ENCODE measurements around the gene DHX35.
"Not testable (repeated sequence)": the region's sequence is repeated elsewhere in the genome, so short reads cannot be mapped to it uniquely, and the experiment has no call there.

Gene DHX35

GRCh38 chr20:38940644-38941043, 21.5 kb upstream of the DHX35 start:
- no peak for DNase-seq (ENCODE audit: low read depth)

GRCh38 chr20:38941726-38942389, 20.3 kb upstream of the DHX35 start:
- DNase-seq (ENCODE audit: low read depth): no peak

GRCh38 chr20:38945012-38945411, 17.1 kb upstream of the DHX35 start:
- DNase-seq (ENCODE audit: low read depth): no peak

GRCh38 chr20:38946836-38947235, 15.3 kb upstream of the DHX35 start:
- no peak for DNase-seq (ENCODE audit: low read depth)

- DNase-seq (ENCODE audit: low read depth): no peak
Measured at GRCh38 chr20:38947931-38948362, 14.2 kb upstream of the DHX35 start.

- no peak for DNase-seq (ENCODE audit: low read depth)
Measured at GRCh38 chr20:38950254-38950653, 11.9 kb upstream of the DHX35 start.

GRCh38 chr20:38951611-38952010, 10.5 kb upstream of the DHX35 start:
- DNase-seq (ENCODE audit: low read depth): no peak

GRCh38 chr20:38952153-38952552, 10.0 kb upstream of the DHX35 start:
- no peak for DNase-seq (ENCODE audit: low read depth)

GRCh38 chr20:38953630-38954340, 8.4 kb upstream of the DHX35 start:
- DNase-seq (ENCODE audit: low read depth): no peak

- no peak for DNase-seq (ENCODE audit: low read depth)
Measured at GRCh38 chr20:38957235-38957876, 4.8 kb upstream of the DHX35 start.

GRCh38 chr20:38957915-38958485, 4.1 kb upstream of the DHX35 start:
- DNase-seq (ENCODE audit: low read depth): no peak

- DNase-seq (ENCODE audit: low read depth): not testable (repeated sequence)
Measured at GRCh38 chr20:38960187-38960687, 1.9 kb upstream of the DHX35 start.

GRCh38 chr20:38961530-38962043, 557 bp upstream of the DHX35 start:
- peak; percentile 27 for DNase-seq (ENCODE audit: low read depth)

GRCh38 chr20:38962928-38963401, 821 bp downstream of the DHX35 start:
- DNase-seq (ENCODE audit: low read depth): no peak

GRCh38 chr20:38963745-38964144, 1.6 kb downstream of the DHX35 start:
- no peak for DNase-seq (ENCODE audit: low read depth)

- no peak for DNase-seq (ENCODE audit: low read depth)
Measured at GRCh38 chr20:38965264-38965663, 3.1 kb downstream of the DHX35 start.

GRCh38 chr20:38968090-38968489, 5.9 kb downstream of the DHX35 start:
- DNase-seq (ENCODE audit: low read depth): no peak

- DNase-seq (ENCODE audit: low read depth): no peak
Measured at GRCh38 chr20:38969708-38970107, 7.6 kb downstream of the DHX35 start.

GRCh38 chr20:38970302-38970701, 8.2 kb downstream of the DHX35 start:
- DNase-seq (ENCODE audit: low read depth): no peak

GRCh38 chr20:38973107-38973506, 11.0 kb downstream of the DHX35 start:
- no peak for DNase-seq (ENCODE audit: low read depth)

GRCh38 chr20:38973645-38974044, 11.5 kb downstream of the DHX35 start:
- DNase-seq (ENCODE audit: low read depth): no peak

- no peak for DNase-seq (ENCODE audit: low read depth)
Measured at GRCh38 chr20:38975539-38976120, 13.5 kb downstream of the DHX35 start.
